ENCODE measurements around the gene TMEM35A. TPM values are rescaled to one million over a fixed set of nuclear protein-coding genes. Genes with fewer than 3 reads are reported as not detected.

TMEM35A gene
- total RNA-seq, 1 experiment from 2014 or later, result not detected

DNA sequence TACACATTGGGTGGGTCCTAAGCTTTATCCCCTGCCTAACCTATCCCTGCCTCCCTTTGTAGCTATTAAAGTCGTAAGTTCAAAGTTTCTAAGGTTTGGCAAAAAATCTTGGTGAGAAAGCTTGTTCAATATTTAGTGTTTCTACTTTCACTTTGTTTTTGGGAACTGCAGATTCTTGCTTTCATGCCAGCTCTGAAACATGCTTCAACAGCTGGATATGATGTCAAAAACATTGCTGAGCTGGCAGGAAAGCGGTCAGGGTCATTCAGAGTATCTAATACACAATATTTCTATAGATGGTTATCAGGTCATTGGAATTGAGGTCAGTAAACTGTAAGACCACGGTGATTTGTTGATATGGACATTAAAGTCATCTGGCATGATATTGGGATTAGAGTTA is 39.0 kb downstream of the TMEM35A start:
- POLR2A ChIA-PET (ENCODE audit: unreplicated experiment), result interaction anchor here (0.7 kb wide), 1 partner anchor 9 kb away, joined by 3 read pairs; no protein-coding TSS in a partner anchor
- Histone ChIP-seq H4K20me1 (ENCODE audit: insufficient read depth) (no peaks in the 10 kb centered on the region), H3K9me2 (ENCODE audit: insufficient read depth) (no peaks in the 10 kb centered on the region), H3F3A (ENCODE audit: insufficient read depth, low read depth) (no peaks in the 10 kb centered on the region), H3K27ac (no peak overlapping the region), H2AFZ (no peak overlapping the region), H3K36me3 (ENCODE audit: low read depth) (no peaks in the 10 kb centered on the region), H3K4me1 (replicated peaks; ENCODE audit: insufficient read depth) (no peaks in the 10 kb centered on the region), H3K4me2 (no peak overlapping the region), H3K27me3 (ENCODE audit: insufficient read depth, low read depth) (no peaks in the 10 kb centered on the region), H3K9me3 (ENCODE audit: insufficient read depth, low read depth) (no peaks in the 10 kb centered on the region), H3K79me2 (ENCODE audit: low read depth) (no peaks in the 10 kb centered on the region), H3K4me3 (no peak overlapping the region)
- CTCF ChIA-PET, result no interaction called here
- BruUV-seq (replicated peaks), result no TSS peak
- intact Hi-C loops (cut with micrococcal nuclease; ENCODE audit: unreplicated experiment), result no loop called here
- no peak for DNase-seq
- TF ChIP-seq EZH2 (IDR thresholded peaks at IDR 0.05; ENCODE audit: low read depth), result no peak
- TF ChIP-seq, protein P1, sequence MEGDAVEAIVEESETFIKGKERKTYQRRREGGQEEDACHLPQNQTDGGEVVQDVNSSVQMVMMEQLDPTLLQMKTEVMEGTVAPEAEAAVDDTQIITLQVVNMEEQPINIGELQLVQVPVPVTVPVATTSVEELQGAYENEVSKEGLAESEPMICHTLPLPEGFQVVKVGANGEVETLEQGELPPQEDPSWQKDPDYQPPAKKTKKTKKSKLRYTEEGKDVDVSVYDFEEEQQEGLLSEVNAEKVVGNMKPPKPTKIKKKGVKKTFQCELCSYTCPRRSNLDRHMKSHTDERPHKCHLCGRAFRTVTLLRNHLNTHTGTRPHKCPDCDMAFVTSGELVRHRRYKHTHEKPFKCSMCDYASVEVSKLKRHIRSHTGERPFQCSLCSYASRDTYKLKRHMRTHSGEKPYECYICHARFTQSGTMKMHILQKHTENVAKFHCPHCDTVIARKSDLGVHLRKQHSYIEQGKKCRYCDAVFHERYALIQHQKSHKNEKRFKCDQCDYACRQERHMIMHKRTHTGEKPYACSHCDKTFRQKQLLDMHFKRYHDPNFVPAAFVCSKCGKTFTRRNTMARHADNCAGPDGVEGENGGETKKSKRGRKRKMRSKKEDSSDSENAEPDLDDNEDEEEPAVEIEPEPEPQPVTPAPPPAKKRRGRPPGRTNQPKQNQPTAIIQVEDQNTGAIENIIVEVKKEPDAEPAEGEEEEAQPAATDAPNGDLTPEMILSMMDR (conservative IDR thresholded peaks at IDR 0.05), result no peak

DNA sequence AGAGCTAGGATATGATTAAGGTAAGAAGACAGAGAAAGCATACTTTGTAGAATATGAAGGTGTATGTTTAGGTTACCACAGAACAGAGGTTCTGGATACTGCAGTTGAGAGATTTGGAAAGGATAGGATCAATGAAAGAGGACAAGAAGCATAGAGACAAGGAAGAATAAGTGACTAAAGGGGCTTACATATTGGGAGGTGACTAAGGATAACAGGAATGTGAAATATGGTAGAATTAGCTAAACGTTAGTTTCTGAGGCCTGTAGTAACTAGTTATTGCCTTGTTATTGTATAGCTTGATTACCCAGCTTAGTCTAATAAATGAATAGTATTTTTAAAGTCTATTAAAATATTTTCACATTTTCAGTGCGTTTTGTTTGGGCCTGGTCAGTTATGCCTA is 57.6 kb downstream of the TMEM35A start:
- H3K4me1 ChIP-seq (replicated peaks; ENCODE audit: insufficient read depth), result no peaks in the 10 kb centered on the region
- BruUV-seq (replicated peaks), result no TSS peak
- no peak overlapping the region for H3K4me2 ChIP-seq
- H3F3A ChIP-seq (ENCODE audit: insufficient read depth, low read depth), result no peaks in the 10 kb centered on the region
- no peaks in the 10 kb centered on the region; the same call in 1 of the 2 replicates for H3K36me3 ChIP-seq (ENCODE audit: low read depth)
- H4K20me1 ChIP-seq (ENCODE audit: insufficient read depth), result no peaks in the 10 kb centered on the region
- no peak for DNase-seq
- H3K4me3 ChIP-seq, result no peak overlapping the region
- TF ChIP-seq EZH2 (IDR thresholded peaks at IDR 0.05; ENCODE audit: low read depth), result no peak
- TF ChIP-seq, protein P1 (conservative IDR thresholded peaks at IDR 0.05), result no peak
- H3K27me3 ChIP-seq (ENCODE audit: insufficient read depth, low read depth), result no peaks in the 10 kb centered on the region
- intact Hi-C loops (cut with micrococcal nuclease; ENCODE audit: unreplicated experiment), result no loop called here
- H3K27ac ChIP-seq, result no peak overlapping the region
- ChIA-PET POLR2A (ENCODE audit: unreplicated experiment) (no interaction called here), CTCF (no interaction called here)
- no peaks in the 10 kb centered on the region for H3K9me2 ChIP-seq (ENCODE audit: insufficient read depth)
- H3K9me3 ChIP-seq (ENCODE audit: insufficient read depth, low read depth), result no peaks in the 10 kb centered on the region
- no peaks in the 10 kb centered on the region for H3K79me2 ChIP-seq (ENCODE audit: low read depth)
- H2AFZ ChIP-seq, result no peak overlapping the region

Other genes with a start within 250 kb of the TMEM35A start
- not detected in 2 replicates for gene NOX1, start 204.5 kb upstream of the TMEM35A start, total RNA-seq (2021)
- gene XKRX, start 150.0 kb upstream of the TMEM35A start, total RNA-seq (2021), result 1.2 and 1.4 TPM in 2 replicates
- not detected in 2 replicates for gene ARL13A, start 109.2 kb upstream of the TMEM35A start, total RNA-seq (2021)
- gene TRMT2B, start 26.8 kb upstream of the TMEM35A start, total RNA-seq (2021), result 31.6 and 38.1 TPM in 2 replicates
- gene CENPI, start 19.3 kb downstream of the TMEM35A start, total RNA-seq (2021), result 18.0 and 26.1 TPM in 2 replicates
- gene DRP2, start 140.9 kb downstream of the TMEM35A start, total RNA-seq (2021), result 0.80 and 0.94 TPM in 2 replicates
- 0.24 and 0.25 TPM in 2 replicates for gene TAF7L, start 212.5 kb downstream of the TMEM35A start, total RNA-seq (2021)